ENCODE results near the gene RAP1GAP2.

- TF ChIP-seq POLR2A (IDR thresholded peaks at IDR 0.05) (no peak), POLR2AphosphoS5 (IDR thresholded peaks at IDR 0.05; ENCODE audit: insufficient read depth in 1 of 2, low read depth in 1 of 2) (no peak)
- TF ChIP-seq, protein P1, sequence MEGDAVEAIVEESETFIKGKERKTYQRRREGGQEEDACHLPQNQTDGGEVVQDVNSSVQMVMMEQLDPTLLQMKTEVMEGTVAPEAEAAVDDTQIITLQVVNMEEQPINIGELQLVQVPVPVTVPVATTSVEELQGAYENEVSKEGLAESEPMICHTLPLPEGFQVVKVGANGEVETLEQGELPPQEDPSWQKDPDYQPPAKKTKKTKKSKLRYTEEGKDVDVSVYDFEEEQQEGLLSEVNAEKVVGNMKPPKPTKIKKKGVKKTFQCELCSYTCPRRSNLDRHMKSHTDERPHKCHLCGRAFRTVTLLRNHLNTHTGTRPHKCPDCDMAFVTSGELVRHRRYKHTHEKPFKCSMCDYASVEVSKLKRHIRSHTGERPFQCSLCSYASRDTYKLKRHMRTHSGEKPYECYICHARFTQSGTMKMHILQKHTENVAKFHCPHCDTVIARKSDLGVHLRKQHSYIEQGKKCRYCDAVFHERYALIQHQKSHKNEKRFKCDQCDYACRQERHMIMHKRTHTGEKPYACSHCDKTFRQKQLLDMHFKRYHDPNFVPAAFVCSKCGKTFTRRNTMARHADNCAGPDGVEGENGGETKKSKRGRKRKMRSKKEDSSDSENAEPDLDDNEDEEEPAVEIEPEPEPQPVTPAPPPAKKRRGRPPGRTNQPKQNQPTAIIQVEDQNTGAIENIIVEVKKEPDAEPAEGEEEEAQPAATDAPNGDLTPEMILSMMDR (IDR thresholded peaks at IDR 0.05), result no peak
Observed at GRCh38 chr17:2965621-2966595, 169.7 kb downstream of the RAP1GAP2 start.
